ENCODE data around the gene SAG.

DNA sequence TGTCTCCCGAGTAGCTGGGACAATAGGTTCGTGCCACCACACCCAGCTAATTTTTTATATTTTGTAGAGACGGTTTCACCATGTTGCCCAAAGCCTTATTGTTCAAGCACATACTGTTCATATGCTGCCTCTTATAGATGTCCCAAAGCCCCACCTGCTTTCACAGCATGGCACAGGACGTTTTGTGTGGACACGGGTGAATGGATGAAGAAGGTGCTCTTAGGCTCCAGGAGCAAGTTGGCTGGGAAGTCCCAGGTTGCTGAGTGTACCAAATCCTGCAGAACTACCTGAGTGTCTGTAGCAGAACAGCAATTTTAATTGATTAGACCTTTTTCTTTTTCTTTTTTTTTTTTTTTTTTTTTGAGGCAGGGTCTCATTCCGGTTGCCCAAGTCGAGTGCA is 10.5 kb upstream of the SAG start:
- TF ChIP-seq, protein P1, sequence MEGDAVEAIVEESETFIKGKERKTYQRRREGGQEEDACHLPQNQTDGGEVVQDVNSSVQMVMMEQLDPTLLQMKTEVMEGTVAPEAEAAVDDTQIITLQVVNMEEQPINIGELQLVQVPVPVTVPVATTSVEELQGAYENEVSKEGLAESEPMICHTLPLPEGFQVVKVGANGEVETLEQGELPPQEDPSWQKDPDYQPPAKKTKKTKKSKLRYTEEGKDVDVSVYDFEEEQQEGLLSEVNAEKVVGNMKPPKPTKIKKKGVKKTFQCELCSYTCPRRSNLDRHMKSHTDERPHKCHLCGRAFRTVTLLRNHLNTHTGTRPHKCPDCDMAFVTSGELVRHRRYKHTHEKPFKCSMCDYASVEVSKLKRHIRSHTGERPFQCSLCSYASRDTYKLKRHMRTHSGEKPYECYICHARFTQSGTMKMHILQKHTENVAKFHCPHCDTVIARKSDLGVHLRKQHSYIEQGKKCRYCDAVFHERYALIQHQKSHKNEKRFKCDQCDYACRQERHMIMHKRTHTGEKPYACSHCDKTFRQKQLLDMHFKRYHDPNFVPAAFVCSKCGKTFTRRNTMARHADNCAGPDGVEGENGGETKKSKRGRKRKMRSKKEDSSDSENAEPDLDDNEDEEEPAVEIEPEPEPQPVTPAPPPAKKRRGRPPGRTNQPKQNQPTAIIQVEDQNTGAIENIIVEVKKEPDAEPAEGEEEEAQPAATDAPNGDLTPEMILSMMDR (conservative IDR thresholded peaks at IDR 0.05; ENCODE audit: low read length), result no peak
- TF ChIP-seq EZH2phosphoT487 (IDR thresholded peaks at IDR 0.05; ENCODE audit: borderline replicate concordance, low read depth, low read length), result no peak

Measured in OCI-LY7 (cell line).